Medulla oblongata (tissue), 1 donor: ENCODE results near the gene PTPN20.
A peak's percentile ranks its signal among the peaks of the same experiment; 100 is the strongest.

Experiments used
- DNase-seq: peaks from one replicate; pipeline ENCODE4 v3.0.0-alpha.2; 2015; ENCODE audit errors: extremely low spot score

Gene PTPN20

GRCh38 chr10:47047577-47048525, 136.6 kb downstream of the PTPN20 start:
- peak; percentile 78 for DNase-seq

- DNase-seq, result no peak
Observed at GRCh38 chr10:47048526-47048905, 137.3 kb downstream of the PTPN20 start.

GRCh38 chr10:47049056-47049851, 138.0 kb downstream of the PTPN20 start:
- DNase-seq, result no peak

- no peak for DNase-seq
Observed at GRCh38 chr10:47049906-47050305, 138.7 kb downstream of the PTPN20 start.

GRCh38 chr10:47050618-47051455, 139.6 kb downstream of the PTPN20 start:
- DNase-seq, result no peak

- no peak for DNase-seq
Observed at GRCh38 chr10:47051741-47052238, 140.6 kb downstream of the PTPN20 start.
